HTR-8/SVneo (cell line): ENCODE results near the gene ARL8B.
"Not testable (repeated sequence)": the region's sequence is repeated elsewhere in the genome, so short reads cannot be mapped to it uniquely, and the experiment has no call there.

Experiments
- DNase-seq: peaks from one replicate; pipeline ENCODE4 v3.0.0; 2011; ENCODE audit warnings: low spot score, mixed read lengths; ENCODE audit not compliant: insufficient read length
- FAIRE-seq: peaks from 2 replicates; lab custom pipeline; 2011; peaks lifted over from hg19 to GRCh38; lab: Jason Lieb, UNC

ARL8B gene

DNA sequence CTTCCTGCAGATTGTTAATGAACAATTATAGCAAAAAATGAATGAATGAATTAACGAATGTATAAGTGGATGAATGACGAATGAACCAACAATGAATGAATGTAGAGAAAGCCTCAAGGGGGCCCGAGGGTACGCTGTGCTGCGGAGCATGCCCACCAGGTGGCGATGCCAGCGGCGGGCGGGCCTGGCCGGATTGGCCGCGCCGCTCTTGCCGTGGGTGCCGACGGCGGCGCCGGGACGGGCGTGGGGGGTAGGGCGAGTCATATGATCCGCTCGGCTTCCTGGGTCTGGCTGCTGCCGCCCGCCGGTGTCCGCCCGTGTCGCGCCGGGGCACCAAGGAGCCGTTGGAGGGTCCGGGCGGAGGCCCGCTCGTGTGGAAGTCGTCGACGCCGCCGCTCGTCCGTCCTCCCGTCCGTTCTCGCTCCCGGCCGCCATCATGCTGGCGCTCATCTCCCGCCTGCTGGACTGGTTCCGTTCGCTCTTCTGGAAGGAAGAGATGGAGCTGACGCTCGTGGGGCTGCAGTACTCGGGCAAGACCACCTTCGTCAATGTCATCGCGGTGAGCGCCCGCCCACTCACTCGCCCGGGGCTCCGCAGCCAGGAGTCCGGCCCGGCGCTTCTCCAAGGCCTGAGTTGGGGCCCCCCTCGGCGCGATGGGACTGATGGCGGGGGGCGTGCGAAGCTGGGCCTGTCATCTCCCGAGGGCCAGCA is at the start of gene ARL8B:
ARL8B (plus strand) TSS at position 263 of the 711 bp plus-strand sequence; CDS start at position 437, 174 bp downstream.
- FAIRE-seq = peak; percentile 63

DNA sequence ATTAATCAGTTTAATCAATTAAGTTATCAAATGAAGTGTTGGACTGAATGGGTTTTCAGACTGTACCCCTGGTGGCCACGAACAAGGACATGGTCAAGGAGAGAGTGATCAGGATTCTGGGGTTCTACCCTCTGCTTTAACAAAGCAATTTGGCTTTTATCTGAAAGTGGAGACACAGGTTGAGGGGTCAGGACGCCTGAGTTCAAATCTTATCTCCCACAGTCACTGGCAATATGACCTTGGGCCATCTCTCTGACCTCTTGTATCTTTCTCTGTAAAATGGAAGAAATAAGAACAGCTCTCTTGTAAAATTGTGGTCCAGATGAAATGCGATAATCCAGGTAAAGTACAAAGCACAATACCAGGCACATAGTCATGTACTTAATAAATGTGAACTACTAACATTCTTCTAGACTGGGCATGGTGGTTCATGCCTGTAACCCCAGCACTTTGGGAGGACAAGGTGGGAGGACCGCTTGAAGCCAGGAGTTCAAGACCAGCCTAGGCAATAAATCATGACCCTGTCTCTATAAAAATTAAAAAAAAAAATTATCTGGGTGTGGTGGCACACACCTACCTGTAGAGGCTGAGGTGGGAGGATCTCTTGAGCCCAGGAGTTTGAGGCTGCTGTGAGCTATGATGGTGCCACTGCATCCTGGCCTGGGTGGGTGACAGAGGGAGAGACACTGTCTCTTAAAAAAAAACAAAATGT is 48.6 kb upstream of the ARL8B start:
- DNase-seq = no peak
- no peak for FAIRE-seq

More for the DNA sequence above, at the start of gene ARL8B:
- DNase-seq = peak; percentile 78

GRCh38 chr3:5078151-5078550 is 43.9 kb upstream of the ARL8B start:
- no peak for DNase-seq
- FAIRE-seq = no peak

DNA sequence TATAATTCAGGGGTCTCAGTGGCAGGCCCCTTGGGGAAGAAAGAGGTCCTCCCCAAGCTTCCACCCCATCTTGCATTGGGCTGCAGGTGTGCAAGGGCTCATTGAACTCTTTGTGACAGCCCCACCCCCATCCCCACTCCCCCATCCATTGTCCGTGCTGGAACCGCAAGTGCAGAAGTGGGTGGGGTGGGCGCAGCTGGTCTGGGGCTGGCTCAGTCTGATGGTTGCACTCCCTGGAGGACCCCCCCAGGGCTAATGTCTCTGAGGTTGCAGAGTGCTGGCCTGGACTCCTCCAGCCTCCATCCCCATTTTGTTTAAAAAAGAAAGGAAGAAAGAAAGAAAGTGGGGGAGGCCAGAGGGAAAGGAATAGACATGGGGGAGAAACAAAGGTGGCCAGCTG is 42.3 kb upstream of the ARL8B start:
- no peak for FAIRE-seq
- no peak for DNase-seq

DNA sequence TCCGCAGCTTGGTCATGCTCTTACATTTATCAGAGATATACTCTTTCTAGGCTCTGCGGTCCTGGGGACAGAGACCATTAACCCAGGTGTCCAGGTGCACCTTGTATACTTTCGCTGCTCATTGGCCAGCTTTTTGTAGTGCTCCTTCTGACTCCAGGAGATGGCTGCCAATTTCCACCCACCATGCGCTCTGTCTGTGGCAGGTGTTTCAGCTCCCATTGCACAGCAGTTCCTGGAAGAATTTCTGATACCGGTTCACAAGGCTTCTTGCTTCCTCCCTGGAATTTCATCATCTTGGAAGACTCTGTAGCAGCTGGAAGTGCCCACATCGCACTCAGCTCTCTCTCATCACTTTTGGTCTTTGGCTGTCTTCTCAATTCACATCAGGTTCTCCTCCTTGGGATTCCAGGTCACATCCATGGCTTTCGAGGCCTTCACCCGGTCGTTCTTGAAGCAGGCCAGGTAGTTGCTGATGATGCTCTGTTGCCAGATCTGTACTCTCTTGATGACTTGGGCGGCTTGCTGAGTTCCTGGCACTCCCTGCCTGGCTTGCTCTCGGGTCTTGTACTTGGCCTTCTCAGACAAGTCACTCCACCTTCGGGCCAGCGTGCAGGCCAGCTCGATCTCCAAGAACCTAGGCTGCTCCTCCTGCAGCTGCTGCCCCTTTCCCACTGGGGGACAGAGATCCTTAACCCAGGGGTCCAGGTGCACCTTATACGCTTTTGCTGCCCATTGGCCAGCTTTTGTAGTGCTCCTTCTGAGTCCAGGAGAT is 41.1 kb upstream of the ARL8B start:
- FAIRE-seq = no peak

GRCh38 chr3:5081973-5082788 is 39.9 kb upstream of the ARL8B start:
- DNase-seq, FAIRE-seq: not testable (repeated sequence)

More for the DNA sequence above, 41.1 kb upstream of the ARL8B start:
- DNase-seq = no peak

GRCh38 chr3:5082789-5083115 is 39.3 kb upstream of the ARL8B start:
- no peak for DNase-seq
- FAIRE-seq = no peak

DNA sequence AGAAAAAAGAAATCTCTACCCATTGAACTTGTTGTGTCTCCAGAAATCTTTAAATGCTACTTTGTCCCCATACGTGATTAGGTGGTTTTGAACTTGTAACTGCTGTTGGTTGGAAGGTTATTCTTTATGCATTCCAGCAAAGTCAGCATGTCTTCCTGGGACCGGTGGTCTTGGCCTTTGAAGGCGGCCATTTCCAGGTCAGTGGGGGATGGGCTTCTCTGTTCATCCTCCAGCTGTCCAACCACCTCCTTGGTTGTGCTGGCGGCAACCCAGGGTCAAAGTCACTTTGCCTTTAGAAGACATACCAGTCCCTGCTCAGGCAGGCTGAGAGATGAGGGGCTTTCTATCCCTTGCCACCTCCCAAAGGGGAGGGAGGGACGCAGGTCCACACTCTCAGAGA is 37.9 kb upstream of the ARL8B start:
- DNase-seq = no peak
- FAIRE-seq = no peak

DNA sequence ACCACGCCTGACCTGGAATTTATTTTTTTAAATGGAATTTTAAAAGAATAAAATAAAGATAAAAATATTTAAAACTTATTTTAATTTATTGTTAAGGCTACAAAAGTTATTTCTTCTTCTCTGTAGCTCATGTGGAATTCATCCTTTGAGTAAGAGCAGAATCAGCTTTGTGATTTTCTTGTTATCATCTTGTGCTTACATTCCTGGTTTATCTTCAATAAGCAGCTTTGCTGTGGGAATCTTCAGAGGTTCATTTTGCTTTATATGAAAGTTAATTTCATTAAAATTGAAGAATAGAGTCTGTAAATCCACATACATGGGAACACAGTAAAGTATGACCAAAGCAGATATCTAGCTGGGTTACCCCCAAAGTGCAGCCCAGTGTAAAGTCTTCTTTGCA is 35.4 kb upstream of the ARL8B start:
- FAIRE-seq (no peak), DNase-seq (no peak)

GRCh38 chr3:5087209-5087608 is 34.9 kb upstream of the ARL8B start:
- FAIRE-seq (no peak), DNase-seq (no peak)

- no peak for DNase-seq
- no peak for FAIRE-seq
Measured at GRCh38 chr3:5090197-5090596, 31.9 kb upstream of the ARL8B start.

GRCh38 chr3:5092018-5092417 is 30.1 kb upstream of the ARL8B start:
- FAIRE-seq = no peak
- DNase-seq = no peak

DNA sequence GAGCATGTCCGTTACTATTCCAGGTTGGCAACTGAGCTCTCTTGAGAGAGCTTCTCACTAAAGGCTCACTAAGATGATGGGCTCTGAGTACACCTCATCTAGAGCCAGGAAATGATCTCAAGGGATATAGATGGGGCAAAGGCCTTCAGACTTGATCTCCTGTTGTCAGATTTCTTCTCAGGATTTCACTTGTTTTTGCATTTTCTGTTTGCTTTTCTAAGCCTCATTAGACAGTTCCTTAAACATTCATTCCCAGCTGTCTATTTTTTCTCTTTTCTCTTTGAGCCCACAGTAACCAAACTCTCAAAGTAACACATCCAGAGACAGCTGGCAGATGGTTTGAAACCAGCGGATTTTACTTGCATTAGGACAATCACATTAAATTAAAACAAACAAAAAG is 28.4 kb upstream of the ARL8B start:
- FAIRE-seq (no peak), DNase-seq (no peak)

GRCh38 chr3:5095886-5096285 is 26.2 kb upstream of the ARL8B start:
- no peak for FAIRE-seq
- DNase-seq = no peak

- no peak for DNase-seq
- no peak for FAIRE-seq
Measured at GRCh38 chr3:5096336-5097008, 25.6 kb upstream of the ARL8B start.

DNA sequence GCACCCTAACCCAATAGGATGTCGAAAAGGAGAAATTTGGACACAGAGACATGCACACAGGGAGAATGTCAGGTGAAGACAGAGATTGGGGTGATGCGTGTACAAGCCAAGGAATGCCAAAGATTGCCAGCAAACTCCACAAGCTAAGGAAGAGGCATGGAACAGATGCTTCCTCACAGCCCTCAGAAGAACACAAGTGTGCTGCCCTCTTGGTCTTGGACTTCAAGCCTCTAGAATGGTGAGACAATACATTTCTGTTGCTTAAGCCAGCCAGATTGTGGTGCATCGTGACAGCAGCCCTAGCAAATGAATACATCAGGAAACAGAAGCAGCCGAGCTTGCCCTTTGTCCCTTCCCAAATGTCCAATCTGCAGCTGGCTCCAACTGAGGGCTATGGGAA is 23.7 kb upstream of the ARL8B start:
- DNase-seq (no peak), FAIRE-seq (no peak)

DNA sequence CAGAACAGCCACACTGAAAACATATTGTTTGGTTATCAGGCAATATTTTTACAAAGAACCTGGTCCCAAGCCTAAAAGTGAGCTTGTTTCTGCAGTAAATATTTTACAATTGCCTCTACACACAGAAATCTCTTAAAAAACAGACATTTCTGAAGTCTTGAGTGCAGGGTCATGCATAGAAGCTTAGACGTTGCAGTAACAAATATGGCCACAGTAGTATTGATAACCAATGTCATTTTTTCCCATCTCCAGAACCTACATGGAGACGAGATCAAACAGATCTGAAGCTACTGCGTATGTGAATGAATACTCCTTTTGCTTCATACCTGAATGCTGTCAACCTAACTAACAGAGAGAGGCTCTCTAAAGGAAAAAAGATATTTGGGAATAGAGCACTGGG is 19.6 kb upstream of the ARL8B start:
- DNase-seq = no peak
- no peak for FAIRE-seq

DNA sequence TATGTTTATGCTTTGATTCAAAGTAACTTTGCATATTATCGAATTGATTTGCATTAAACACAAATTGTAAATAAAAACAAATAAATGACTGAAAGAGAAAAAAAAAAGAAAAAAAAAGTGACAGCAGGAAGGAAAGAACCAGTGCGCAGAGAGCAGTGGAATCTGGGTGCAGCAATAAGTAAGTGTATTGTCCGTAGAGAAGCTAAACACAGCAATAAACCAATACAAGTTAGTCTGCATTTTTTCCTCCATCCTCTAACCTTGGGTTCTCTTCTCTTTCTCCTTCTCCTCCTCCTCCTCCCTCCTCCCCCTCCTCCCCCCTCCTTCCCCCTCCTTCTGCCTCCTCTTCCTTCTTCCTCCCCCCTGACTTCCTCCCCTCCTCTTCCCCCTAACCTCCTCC is 18.3 kb upstream of the ARL8B start:
- FAIRE-seq (no peak), DNase-seq (no peak)

GRCh38 chr3:5105050-5105449 is 17.0 kb upstream of the ARL8B start:
- DNase-seq (no peak), FAIRE-seq (no peak)

GRCh38 chr3:5106371-5106770 is 15.7 kb upstream of the ARL8B start:
- not testable (repeated sequence) for DNase-seq, FAIRE-seq
